GM12873 (cell line): ENCODE results near the gene ARHGAP21.

Experiments used
- TF ChIP-seq, protein P1 (sequence below): IDR thresholded peaks from 2 replicates; pipeline ENCODE4 v1.5.1; 2012; ENCODE audit warnings: low read depth, mild to moderate bottlenecking, moderate library complexity, low read length, control low read depth; ENCODE audit not compliant: insufficient read depth; ENCODE audit errors: missing control alignments

The ARHGAP21 gene

DNA sequence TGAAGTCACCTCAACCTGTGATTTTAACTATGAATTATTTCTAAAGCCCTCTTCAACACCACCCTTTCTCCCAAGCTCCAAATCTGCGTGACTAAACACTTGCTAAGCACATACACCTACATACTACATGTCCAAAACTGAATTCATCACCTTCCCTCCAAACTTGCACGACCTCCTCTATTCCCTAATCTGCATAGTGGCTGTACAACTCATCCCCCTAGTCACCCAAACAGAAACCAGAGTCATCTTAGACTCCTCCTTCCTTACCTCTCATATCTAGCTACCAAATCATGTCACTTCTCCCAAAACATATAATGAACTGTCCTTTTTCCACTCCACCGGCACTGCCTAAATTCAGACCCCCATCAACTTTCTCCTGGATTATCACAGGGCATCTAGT, 16.2 kb downstream of the ARHGAP21 start:
- TF ChIP-seq, protein P1, sequence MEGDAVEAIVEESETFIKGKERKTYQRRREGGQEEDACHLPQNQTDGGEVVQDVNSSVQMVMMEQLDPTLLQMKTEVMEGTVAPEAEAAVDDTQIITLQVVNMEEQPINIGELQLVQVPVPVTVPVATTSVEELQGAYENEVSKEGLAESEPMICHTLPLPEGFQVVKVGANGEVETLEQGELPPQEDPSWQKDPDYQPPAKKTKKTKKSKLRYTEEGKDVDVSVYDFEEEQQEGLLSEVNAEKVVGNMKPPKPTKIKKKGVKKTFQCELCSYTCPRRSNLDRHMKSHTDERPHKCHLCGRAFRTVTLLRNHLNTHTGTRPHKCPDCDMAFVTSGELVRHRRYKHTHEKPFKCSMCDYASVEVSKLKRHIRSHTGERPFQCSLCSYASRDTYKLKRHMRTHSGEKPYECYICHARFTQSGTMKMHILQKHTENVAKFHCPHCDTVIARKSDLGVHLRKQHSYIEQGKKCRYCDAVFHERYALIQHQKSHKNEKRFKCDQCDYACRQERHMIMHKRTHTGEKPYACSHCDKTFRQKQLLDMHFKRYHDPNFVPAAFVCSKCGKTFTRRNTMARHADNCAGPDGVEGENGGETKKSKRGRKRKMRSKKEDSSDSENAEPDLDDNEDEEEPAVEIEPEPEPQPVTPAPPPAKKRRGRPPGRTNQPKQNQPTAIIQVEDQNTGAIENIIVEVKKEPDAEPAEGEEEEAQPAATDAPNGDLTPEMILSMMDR = no peak

- TF ChIP-seq, protein P1 = no peak
Observed at GRCh38 chr10:24706479-24707118, 17.1 kb downstream of the ARHGAP21 start.

DNA sequence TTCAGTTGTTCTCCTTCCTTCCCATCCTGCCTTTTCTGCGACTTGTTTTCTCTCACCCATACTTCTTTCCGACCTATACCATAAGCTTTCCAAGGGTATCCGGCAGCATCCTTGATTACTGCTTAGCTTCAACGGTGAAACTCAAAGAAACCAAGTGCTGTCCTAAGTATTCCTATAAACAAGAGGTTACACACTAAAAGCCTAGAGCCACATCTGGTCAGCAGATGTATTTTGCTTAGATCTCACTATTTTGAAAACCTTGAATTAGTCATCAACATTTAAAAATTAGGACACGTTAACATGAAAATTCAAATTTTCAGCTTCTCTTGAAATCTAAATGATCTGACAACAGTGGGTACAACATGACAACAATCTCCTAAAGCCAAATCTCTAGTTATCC, 20.0 kb downstream of the ARHGAP21 start:
- TF ChIP-seq, protein P1 = no peak

DNA sequence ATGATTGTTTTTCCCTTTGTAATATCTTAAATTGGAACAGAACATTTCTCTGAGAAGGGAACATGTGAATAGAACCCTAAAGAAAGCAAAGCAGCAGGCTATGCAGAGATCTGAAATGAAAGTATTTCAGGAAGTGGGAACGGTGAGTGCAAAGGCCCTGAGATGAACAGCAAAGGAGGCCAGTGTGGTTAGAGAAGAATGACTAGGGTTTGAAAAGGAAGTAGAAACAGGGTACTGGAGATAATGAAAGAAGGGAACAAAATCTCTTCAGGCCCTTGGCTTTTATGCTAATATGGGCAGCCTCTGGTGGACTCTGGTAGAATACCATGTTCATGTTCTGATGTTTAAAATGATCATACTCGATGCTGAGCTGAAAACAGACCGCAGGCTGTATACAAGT, 22.2 kb downstream of the ARHGAP21 start:
- TF ChIP-seq, protein P1 = peak; percentile 36

DNA sequence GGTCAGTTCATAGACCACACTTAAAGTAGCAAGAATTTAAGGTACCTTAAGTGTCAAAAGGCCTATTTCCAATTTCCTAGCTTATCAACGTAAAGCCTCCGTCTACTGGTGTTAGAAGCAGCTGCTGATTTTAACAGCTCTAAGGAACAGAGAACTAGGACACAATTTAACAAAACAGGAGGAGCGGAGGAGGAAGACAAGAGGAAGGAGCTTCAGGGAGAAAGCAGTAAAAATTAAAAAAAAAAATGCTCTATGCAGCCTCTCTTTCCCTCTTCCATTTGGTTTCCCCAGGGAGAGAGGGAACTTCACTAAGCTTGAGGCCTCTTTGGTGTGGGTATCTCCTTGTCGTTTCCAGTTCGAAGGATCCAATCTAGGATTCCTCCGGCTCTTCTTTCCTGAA, 22.7 kb downstream of the ARHGAP21 start:
- TF ChIP-seq, protein P1 = no peak

GRCh38 chr10:24698270-24698669, 25.4 kb downstream of the ARHGAP21 start:
- TF ChIP-seq, protein P1 = no peak

- TF ChIP-seq, protein P1 = no peak
Observed at GRCh38 chr10:24697080-24697479, 26.6 kb downstream of the ARHGAP21 start.
